HG03354 (cell line): ENCODE data around the gene CACNA1C.

Source experiments
- ATAC-seq: cut with Tn5 transposase; IDR thresholded peaks from one replicate; pipeline ENCODE4 v1.9.1; 2021; ENCODE audit warnings: mild to moderate bottlenecking; ENCODE audit not compliant: unreplicated experiment, poor library complexity, severe bottlenecking

The CACNA1C gene

GRCh38 chr12:2341871-2342270 is 289.1 kb downstream of the CACNA1C start:
- no peak for ATAC-seq

- no peak for ATAC-seq
Measured at GRCh38 chr12:2343681-2344080, 290.9 kb downstream of the CACNA1C start.

GRCh38 chr12:2344476-2344875 is 291.7 kb downstream of the CACNA1C start:
- ATAC-seq, result no peak

- ATAC-seq, result no peak
Measured at GRCh38 chr12:2344885-2345284, 292.1 kb downstream of the CACNA1C start.

- no peak for ATAC-seq
Measured at GRCh38 chr12:2345902-2346301, 293.1 kb downstream of the CACNA1C start.

GRCh38 chr12:2346416-2346815 is 293.6 kb downstream of the CACNA1C start:
- ATAC-seq, result no peak

- ATAC-seq, result no peak
Measured at GRCh38 chr12:2347137-2347843, 294.5 kb downstream of the CACNA1C start.

- no peak for ATAC-seq
Measured at GRCh38 chr12:2347844-2348481, 295.2 kb downstream of the CACNA1C start.

- ATAC-seq, result no peak
Measured at GRCh38 chr12:2348482-2348852, 295.7 kb downstream of the CACNA1C start.

GRCh38 chr12:2351161-2351560 is 298.4 kb downstream of the CACNA1C start:
- no peak for ATAC-seq

GRCh38 chr12:2352203-2352602 is 299.4 kb downstream of the CACNA1C start:
- ATAC-seq, result no peak

- no peak for ATAC-seq
Measured at GRCh38 chr12:2353281-2353680, 300.5 kb downstream of the CACNA1C start.

GRCh38 chr12:2353691-2354090 is 300.9 kb downstream of the CACNA1C start:
- ATAC-seq, result no peak

GRCh38 chr12:2354151-2354991 is 301.6 kb downstream of the CACNA1C start:
- no peak for ATAC-seq

GRCh38 chr12:2355198-2355597 is 302.4 kb downstream of the CACNA1C start:
- no peak for ATAC-seq

GRCh38 chr12:2355604-2356003 is 302.8 kb downstream of the CACNA1C start:
- no peak for ATAC-seq

- ATAC-seq, result no peak
Measured at GRCh38 chr12:2356601-2357125, 303.9 kb downstream of the CACNA1C start.

- no peak for ATAC-seq
Measured at GRCh38 chr12:2358986-2359658, 306.3 kb downstream of the CACNA1C start.

GRCh38 chr12:2359725-2360629 is 307.2 kb downstream of the CACNA1C start:
- ATAC-seq, result no peak
